ENCODE measurements around the gene MAP3K7CL.

Gene MAP3K7CL

GRCh38 chr21:29176471-29177120 lies 46.2 kb downstream of the MAP3K7CL start:
- DNase-seq (ENCODE audit: low read depth in 1 of 2, low spot score in 1 of 2) = no peak
- H3K27ac ChIP-seq (replicated peaks) = no peak overlapping the region

DNA sequence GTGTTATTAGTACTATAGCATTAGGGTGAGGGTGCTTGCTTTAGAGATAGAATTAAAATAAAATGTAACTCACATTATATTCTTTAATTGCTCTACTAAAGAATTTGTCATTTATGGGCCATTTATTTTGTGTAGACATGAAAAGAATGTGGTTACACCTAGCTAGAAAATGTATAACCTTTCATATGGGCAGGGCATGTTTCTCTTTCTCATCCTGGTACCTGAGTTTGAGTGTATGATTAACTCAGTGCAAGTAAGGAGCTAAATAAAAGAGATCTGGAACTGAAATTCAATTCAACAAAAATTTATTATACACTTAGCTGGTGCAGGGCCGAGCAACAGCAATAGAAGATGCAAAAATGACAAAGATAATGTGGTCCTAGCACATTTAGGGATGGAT lies 47.4 kb downstream of the MAP3K7CL start:
- TF ChIP-seq GABPA (IDR thresholded peaks at IDR 0.05; ENCODE audit: low read depth) (no peak), POLR2AphosphoS5 (IDR thresholded peaks at IDR 0.05; ENCODE audit: low read depth) (no peak), SPI1 (IDR thresholded peaks at IDR 0.05; ENCODE audit: borderline replicate concordance, low read depth) (no peak)
- TF ChIP-seq, protein P1, sequence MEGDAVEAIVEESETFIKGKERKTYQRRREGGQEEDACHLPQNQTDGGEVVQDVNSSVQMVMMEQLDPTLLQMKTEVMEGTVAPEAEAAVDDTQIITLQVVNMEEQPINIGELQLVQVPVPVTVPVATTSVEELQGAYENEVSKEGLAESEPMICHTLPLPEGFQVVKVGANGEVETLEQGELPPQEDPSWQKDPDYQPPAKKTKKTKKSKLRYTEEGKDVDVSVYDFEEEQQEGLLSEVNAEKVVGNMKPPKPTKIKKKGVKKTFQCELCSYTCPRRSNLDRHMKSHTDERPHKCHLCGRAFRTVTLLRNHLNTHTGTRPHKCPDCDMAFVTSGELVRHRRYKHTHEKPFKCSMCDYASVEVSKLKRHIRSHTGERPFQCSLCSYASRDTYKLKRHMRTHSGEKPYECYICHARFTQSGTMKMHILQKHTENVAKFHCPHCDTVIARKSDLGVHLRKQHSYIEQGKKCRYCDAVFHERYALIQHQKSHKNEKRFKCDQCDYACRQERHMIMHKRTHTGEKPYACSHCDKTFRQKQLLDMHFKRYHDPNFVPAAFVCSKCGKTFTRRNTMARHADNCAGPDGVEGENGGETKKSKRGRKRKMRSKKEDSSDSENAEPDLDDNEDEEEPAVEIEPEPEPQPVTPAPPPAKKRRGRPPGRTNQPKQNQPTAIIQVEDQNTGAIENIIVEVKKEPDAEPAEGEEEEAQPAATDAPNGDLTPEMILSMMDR (IDR thresholded peaks at IDR 0.05; ENCODE audit: insufficient read depth, low read length) = no peak
- TF ChIP-seq, protein P2, sequence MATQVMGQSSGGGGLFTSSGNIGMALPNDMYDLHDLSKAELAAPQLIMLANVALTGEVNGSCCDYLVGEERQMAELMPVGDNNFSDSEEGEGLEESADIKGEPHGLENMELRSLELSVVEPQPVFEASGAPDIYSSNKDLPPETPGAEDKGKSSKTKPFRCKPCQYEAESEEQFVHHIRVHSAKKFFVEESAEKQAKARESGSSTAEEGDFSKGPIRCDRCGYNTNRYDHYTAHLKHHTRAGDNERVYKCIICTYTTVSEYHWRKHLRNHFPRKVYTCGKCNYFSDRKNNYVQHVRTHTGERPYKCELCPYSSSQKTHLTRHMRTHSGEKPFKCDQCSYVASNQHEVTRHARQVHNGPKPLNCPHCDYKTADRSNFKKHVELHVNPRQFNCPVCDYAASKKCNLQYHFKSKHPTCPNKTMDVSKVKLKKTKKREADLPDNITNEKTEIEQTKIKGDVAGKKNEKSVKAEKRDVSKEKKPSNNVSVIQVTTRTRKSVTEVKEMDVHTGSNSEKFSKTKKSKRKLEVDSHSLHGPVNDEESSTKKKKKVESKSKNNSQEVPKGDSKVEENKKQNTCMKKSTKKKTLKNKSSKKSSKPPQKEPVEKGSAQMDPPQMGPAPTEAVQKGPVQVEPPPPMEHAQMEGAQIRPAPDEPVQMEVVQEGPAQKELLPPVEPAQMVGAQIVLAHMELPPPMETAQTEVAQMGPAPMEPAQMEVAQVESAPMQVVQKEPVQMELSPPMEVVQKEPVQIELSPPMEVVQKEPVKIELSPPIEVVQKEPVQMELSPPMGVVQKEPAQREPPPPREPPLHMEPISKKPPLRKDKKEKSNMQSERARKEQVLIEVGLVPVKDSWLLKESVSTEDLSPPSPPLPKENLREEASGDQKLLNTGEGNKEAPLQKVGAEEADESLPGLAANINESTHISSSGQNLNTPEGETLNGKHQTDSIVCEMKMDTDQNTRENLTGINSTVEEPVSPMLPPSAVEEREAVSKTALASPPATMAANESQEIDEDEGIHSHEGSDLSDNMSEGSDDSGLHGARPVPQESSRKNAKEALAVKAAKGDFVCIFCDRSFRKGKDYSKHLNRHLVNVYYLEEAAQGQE (IDR thresholded peaks at IDR 0.05; ENCODE audit: insufficient replicate concordance, low read depth) = no peak
- H3K27me3 ChIP-seq (ENCODE audit: insufficient read depth, poor library complexity, severe bottlenecking) = no peaks in the 10 kb centered on the region
- no peak for DNase-seq (ENCODE audit: low read depth in 1 of 2, low spot score in 1 of 2)
- H3K4me3 ChIP-seq (replicated peaks; ENCODE audit: insufficient read depth, low read length) = no peak overlapping the region
- no peak overlapping the region for H3K27ac ChIP-seq (replicated peaks)

More at GRCh38 chr21:29176471-29177120, 46.2 kb downstream of the MAP3K7CL start:
- Histone ChIP-seq H3K4me3 (replicated peaks; ENCODE audit: insufficient read depth, low read length) (no peak overlapping the region), H3K27me3 (ENCODE audit: insufficient read depth, poor library complexity, severe bottlenecking) (no peaks in the 10 kb centered on the region)
- TF ChIP-seq GABPA (IDR thresholded peaks at IDR 0.05; ENCODE audit: low read depth) (no peak), POLR2AphosphoS5 (IDR thresholded peaks at IDR 0.05; ENCODE audit: low read depth) (no peak), SPI1 (IDR thresholded peaks at IDR 0.05; ENCODE audit: borderline replicate concordance, low read depth) (no peak)
- TF ChIP-seq, protein P1 (IDR thresholded peaks at IDR 0.05; ENCODE audit: insufficient read depth, low read length) = no peak
- TF ChIP-seq, protein P2 (IDR thresholded peaks at IDR 0.05; ENCODE audit: insufficient replicate concordance, low read depth) = no peak

DNA sequence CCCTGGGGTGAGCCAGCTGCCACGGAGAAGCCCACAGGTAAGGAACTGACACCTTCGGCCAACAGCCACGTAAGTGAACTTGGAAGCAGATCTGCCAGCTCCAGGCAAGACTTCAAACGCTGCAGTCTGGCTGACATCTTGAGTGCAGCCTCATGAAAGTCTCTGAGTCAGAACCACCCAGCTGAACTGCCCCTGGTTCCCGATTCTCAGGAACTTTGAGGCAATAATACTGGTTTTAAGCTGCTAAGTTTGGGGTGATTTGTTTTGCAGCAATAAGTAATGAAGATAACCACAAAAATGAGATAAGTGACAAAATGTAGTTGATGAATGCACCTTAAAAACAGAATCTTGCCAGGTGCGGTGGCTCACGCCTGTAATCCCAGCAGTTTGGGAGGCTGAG lies 48.5 kb downstream of the MAP3K7CL start:
- no peak overlapping the region for H3K27ac ChIP-seq (replicated peaks)
- no peak for DNase-seq (ENCODE audit: low read depth in 1 of 2, low spot score in 1 of 2)
- H3K27me3 ChIP-seq (ENCODE audit: insufficient read depth, poor library complexity, severe bottlenecking) = no peaks in the 10 kb centered on the region
- no peak overlapping the region for H3K4me3 ChIP-seq (replicated peaks; ENCODE audit: insufficient read depth, low read length)
- TF ChIP-seq, protein P2 (IDR thresholded peaks at IDR 0.05; ENCODE audit: insufficient replicate concordance, low read depth) = no peak
- TF ChIP-seq SPI1 (IDR thresholded peaks at IDR 0.05; ENCODE audit: borderline replicate concordance, low read depth) = no peak
- TF ChIP-seq POLR2AphosphoS5 (IDR thresholded peaks at IDR 0.05; ENCODE audit: low read depth) = no peak
- TF ChIP-seq GABPA (IDR thresholded peaks at IDR 0.05; ENCODE audit: low read depth) = no peak
- TF ChIP-seq, protein P1 (IDR thresholded peaks at IDR 0.05; ENCODE audit: insufficient read depth, low read length) = no peak
